Astrocyte (in vitro differentiated cells and primary cell): Measurements from ENCODE around the gene DISC1.

ENCODE experiments used
- EZH2 ChIP-seq: IDR thresholded peaks from 2 replicates; pipeline ENCODE4 v1.6.1; 2012; ENCODE audit warnings: mild to moderate bottlenecking, low read length, inconsistent platforms; ENCODE audit not compliant: insufficient read depth
- TF ChIP-seq, protein P1 (sequence below): IDR thresholded peaks from 2 replicates; pipeline ENCODE4 v1.5.1; 2011; ENCODE audit warnings: low read depth, mild to moderate bottlenecking, inconsistent platforms, low read length, moderate library complexity; ENCODE audit not compliant: insufficient read depth

DNA sequence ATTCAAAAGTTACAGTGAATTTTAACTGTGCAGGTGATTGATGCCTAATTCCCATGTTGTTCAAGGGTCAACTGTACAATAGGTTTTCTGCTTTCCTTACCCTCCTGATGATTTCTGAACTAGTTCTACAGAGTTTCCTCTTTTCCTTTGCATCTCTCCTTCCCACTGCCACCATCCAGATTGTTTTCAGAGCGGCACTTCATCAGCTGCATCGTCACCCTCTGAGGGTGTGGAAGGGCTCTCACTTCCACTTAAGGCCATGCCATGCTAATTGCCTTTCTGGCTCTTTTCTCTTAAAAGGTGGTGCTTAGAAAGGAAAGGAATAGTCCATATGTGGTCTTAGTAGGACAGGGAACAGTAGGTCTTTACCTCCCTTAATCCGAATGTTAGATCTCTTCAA lies 39.1 kb downstream of the DISC1 start:
- TF ChIP-seq, protein P1, sequence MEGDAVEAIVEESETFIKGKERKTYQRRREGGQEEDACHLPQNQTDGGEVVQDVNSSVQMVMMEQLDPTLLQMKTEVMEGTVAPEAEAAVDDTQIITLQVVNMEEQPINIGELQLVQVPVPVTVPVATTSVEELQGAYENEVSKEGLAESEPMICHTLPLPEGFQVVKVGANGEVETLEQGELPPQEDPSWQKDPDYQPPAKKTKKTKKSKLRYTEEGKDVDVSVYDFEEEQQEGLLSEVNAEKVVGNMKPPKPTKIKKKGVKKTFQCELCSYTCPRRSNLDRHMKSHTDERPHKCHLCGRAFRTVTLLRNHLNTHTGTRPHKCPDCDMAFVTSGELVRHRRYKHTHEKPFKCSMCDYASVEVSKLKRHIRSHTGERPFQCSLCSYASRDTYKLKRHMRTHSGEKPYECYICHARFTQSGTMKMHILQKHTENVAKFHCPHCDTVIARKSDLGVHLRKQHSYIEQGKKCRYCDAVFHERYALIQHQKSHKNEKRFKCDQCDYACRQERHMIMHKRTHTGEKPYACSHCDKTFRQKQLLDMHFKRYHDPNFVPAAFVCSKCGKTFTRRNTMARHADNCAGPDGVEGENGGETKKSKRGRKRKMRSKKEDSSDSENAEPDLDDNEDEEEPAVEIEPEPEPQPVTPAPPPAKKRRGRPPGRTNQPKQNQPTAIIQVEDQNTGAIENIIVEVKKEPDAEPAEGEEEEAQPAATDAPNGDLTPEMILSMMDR: no peak
- no peak for TF ChIP-seq EZH2
